Hepatocyte (in vitro differentiated cells): ENCODE data around the gene TRPC1. TPM values are rescaled to one million over a fixed set of nuclear protein-coding genes. Genes with fewer than 3 reads are reported as not detected.
"Not testable (repeated sequence)": the region's sequence is repeated elsewhere in the genome, so short reads cannot be mapped to it uniquely, and the experiment has no call there.

ENCODE experiments used
- DNase-seq: peaks from one replicate; pipeline ENCODE4 v3.0.0-alpha.2; 2016; ENCODE audit warnings: low spot score
- H2AFZ ChIP-seq: fragments of 200-600 bp; sonication (generic); 2 replicates; pipeline ENCODE4 v1.6.0; 2016; ENCODE audit warnings: antibody characterized with exemption, mild to moderate bottlenecking
- H3K27ac ChIP-seq: fragments of 200-600 bp; sonication (generic); 2 replicates; pipeline ENCODE4 v1.5.1; 2016; ENCODE audit warnings: mild to moderate bottlenecking
- H3K27me3 ChIP-seq: fragments of 200-600 bp; sonication (generic); 2 replicates; pipeline ENCODE4 v1.6.1; 2016
- H3K36me3 ChIP-seq: fragments of 200-600 bp; sonication (generic); replicated peaks from 2 replicates; pipeline ENCODE4 v1.5.1; 2016; ENCODE audit warnings: low read depth; ENCODE audit not compliant: insufficient read depth
- H3K4me1 ChIP-seq: fragments of 200-600 bp; sonication (generic); 2 replicates; pipeline ENCODE4 v1.5.1; 2016; ENCODE audit warnings: mild to moderate bottlenecking, moderate library complexity; ENCODE audit not compliant: insufficient read depth
- H3K4me2 ChIP-seq: fragments of 200-600 bp; sonication (generic); 2 replicates; pipeline ENCODE4 v1.6.0; 2016
- H3K4me3 ChIP-seq: fragments of 200-600 bp; sonication (generic); 2 replicates; pipeline ENCODE4 v1.5.1; 2016; ENCODE audit warnings: mild to moderate bottlenecking
- H3K79me2 ChIP-seq: fragments of 200-600 bp; sonication (generic); 2 replicates; pipeline ENCODE4 v1.6.0; 2017; ENCODE audit warnings: mild to moderate bottlenecking
- H3K9me2 ChIP-seq: fragments of 200-600 bp; sonication (generic); replicated peaks from 2 replicates; pipeline ENCODE4 v1.6.0; 2017; ENCODE audit warnings: mild to moderate bottlenecking; ENCODE audit not compliant: insufficient read depth
- H3K9me3 ChIP-seq: fragments of 200-600 bp; sonication (generic); 2 replicates; pipeline ENCODE4 v1.5.1; 2016; ENCODE audit warnings: low read depth, mild to moderate bottlenecking
- H4K20me1 ChIP-seq: fragments of 200-600 bp; sonication (generic); 2 replicates; pipeline ENCODE4 v1.6.0; 2016; ENCODE audit warnings: mild to moderate bottlenecking; ENCODE audit not compliant: insufficient read depth, poor library complexity, severe bottlenecking
- EZH2 ChIP-seq: fragments of 200-600 bp; sonication (generic); IDR thresholded peaks from 2 replicates; pipeline ENCODE4 v1.6.1; 2016; ENCODE audit warnings: antibody characterized with exemption, mild to moderate bottlenecking, borderline replicate concordance
- EZH2phosphoT487 ChIP-seq: fragments of 200-600 bp; sonication (generic); IDR thresholded peaks from one replicate; pipeline ENCODE4 v1.6.1; 2018; ENCODE audit warnings: antibody characterized with exemption, mild to moderate bottlenecking, low read depth, moderate library complexity; ENCODE audit not compliant: unreplicated experiment, severe bottlenecking
- WGBS: methylation state at CpG from one replicate; pipeline ENCODE4 v1.1.6; 2016; ENCODE audit warnings: low lambda C conversion rate; ENCODE audit errors: missing lambda C conversion rate; 5-methylcytosine and 5-hydroxymethylcytosine counted together
- polyA plus RNA-seq: library from polyadenylated mRNA; unstranded; fragments of >200 nt; fragmentation: Nextera tagmentation; extraction: Ambion mirVana; gene quantifications from 2 replicates; pipeline ENCODE4 v1.2.1, GENCODE V29; 2016
- total RNA-seq: library from RNA; depleted of rRNA; stranded (reverse); fragments of >200 nt; gene quantifications from 2 replicates; pipeline ENCODE4 v1.2.3, GENCODE V29; 2014
- TF ChIP-seq, protein P1 (sequence below): fragments of 200-600 bp; sonication (generic); IDR thresholded peaks from 2 replicates; pipeline ENCODE4 v1.5.1; 2016; ENCODE audit warnings: antibody characterized with exemption, mild to moderate bottlenecking; ENCODE audit not compliant: poor library complexity

TRPC1 gene
- total and polyA plus RNA-seq, 2 experiments from 2014 or later, result 3.3 to 12.6 TPM

GRCh38 chr3:142705198-142705597 lies 18.6 kb upstream of the TRPC1 start:
- Histone ChIP-seq H3K36me3 (no peaks in the 10 kb centered on the region), H2AFZ (no peak overlapping the region), H4K20me1 (no peaks in the 10 kb centered on the region), H3K9me3 (no peaks in the 10 kb centered on the region), H3K79me2 (no peaks in the 10 kb centered on the region), H3K4me3 (no peak overlapping the region), H3K27me3 (no peaks in the 10 kb centered on the region), H3K4me1 (no peaks in the 10 kb centered on the region), H3K27ac (no peak overlapping the region), H3K4me2 (no peak overlapping the region), H3K9me2 (no peaks in the 10 kb centered on the region)
- no peak for TF ChIP-seq EZH2phosphoT487
- TF ChIP-seq, protein P1, sequence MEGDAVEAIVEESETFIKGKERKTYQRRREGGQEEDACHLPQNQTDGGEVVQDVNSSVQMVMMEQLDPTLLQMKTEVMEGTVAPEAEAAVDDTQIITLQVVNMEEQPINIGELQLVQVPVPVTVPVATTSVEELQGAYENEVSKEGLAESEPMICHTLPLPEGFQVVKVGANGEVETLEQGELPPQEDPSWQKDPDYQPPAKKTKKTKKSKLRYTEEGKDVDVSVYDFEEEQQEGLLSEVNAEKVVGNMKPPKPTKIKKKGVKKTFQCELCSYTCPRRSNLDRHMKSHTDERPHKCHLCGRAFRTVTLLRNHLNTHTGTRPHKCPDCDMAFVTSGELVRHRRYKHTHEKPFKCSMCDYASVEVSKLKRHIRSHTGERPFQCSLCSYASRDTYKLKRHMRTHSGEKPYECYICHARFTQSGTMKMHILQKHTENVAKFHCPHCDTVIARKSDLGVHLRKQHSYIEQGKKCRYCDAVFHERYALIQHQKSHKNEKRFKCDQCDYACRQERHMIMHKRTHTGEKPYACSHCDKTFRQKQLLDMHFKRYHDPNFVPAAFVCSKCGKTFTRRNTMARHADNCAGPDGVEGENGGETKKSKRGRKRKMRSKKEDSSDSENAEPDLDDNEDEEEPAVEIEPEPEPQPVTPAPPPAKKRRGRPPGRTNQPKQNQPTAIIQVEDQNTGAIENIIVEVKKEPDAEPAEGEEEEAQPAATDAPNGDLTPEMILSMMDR, result no peak
- TF ChIP-seq EZH2, result no peak
- DNase-seq, result no peak
- 57% methylated on average over 2 of the region's 2 CpGs for WGBS

DNA sequence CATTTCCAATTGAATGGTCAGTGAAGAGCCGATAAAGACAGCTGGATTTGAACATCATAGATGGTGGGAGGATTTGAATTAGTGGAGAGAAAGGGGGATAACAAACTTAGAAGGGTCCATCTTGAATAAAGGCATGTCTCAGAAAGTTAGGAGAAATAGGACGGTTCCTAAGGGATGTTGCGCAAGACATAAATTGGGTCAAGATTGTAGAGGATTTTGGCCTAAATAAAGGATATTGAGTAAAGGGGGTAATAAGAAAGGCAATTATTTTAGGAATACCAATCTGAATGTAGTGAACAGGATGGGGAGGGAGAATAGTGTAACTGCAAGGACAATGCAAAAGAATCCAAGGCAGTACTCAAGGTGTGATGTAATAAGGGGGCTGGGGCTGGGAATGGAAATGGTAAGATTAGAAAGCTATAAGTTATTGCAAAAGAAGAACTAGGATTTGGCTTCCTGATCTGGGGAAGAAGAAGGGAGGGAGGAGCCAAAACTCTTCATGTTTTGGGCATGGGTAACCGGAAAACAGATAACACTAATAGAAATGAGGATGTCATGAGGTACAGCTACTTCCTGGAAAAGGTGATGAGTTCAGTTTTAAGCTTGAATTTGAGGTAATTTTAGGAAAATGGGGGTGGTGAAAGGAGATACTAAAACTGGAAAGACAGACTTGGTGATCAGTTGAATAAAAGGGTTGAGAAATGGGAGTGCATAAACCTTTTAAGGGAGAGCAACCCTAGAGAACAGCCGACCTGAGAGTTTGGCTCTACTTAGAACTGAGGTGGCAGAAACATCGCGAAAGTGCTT lies 17.3 kb upstream of the TRPC1 start:
- 95% methylated on average over 7 of the region's 7 CpGs for WGBS
- Histone ChIP-seq H4K20me1 (no peaks in the 10 kb centered on the region), H3K9me3 (no peaks in the 10 kb centered on the region), H3K9me2 (no peaks in the 10 kb centered on the region), H3K79me2 (no peaks in the 10 kb centered on the region), H3K4me1 (no peaks in the 10 kb centered on the region), H3K4me3 (no peak overlapping the region), H3K27ac (no peak overlapping the region), H2AFZ (no peak overlapping the region), H3K27me3 (no peaks in the 10 kb centered on the region), H3K36me3 (no peaks in the 10 kb centered on the region), H3K4me2 (no peak overlapping the region)
- DNase-seq, result no peak
- TF ChIP-seq EZH2, result no peak
- TF ChIP-seq, protein P1, result no peak
- TF ChIP-seq EZH2phosphoT487, result no peak

DNA sequence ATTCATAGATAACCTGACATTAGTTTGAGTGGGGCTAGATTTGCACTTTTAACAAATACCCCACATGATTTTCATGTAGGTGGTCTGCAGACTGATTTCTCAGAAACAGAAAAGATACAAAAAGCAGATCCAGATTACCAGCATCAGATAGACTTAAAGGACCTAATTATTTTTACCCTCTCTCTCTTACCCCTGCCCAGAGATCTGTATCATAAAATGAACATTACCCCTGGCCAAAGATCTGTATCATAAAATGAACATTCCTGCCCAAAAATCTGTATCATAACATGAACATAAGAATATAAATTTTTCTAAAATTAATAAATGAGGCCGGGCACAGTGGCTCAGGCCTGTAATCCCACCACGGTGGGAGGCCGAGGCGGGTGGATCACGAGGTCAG lies 14.6 kb upstream of the TRPC1 start:
- H3K4me3 ChIP-seq, result no peak overlapping the region
- no peaks in the 10 kb centered on the region for H3K4me1 ChIP-seq
- WGBS, result 92% methylated on average over 5 of the region's 5 CpGs
- no peak for DNase-seq
- H3K9me2 ChIP-seq, result no peaks in the 10 kb centered on the region
- H3K36me3 ChIP-seq, result no peaks in the 10 kb centered on the region
- no peaks in the 10 kb centered on the region for H4K20me1 ChIP-seq
- H3K79me2 ChIP-seq, result no peaks in the 10 kb centered on the region
- H2AFZ ChIP-seq, result no peak overlapping the region
- H3K4me2 ChIP-seq, result no peak overlapping the region
- no peak overlapping the region for H3K27ac ChIP-seq
- TF ChIP-seq EZH2, result no peak
- no peak for TF ChIP-seq EZH2phosphoT487
- TF ChIP-seq, protein P1, result no peak
- no peaks in the 10 kb centered on the region for H3K27me3 ChIP-seq
- no peaks in the 10 kb centered on the region for H3K9me3 ChIP-seq

DNA sequence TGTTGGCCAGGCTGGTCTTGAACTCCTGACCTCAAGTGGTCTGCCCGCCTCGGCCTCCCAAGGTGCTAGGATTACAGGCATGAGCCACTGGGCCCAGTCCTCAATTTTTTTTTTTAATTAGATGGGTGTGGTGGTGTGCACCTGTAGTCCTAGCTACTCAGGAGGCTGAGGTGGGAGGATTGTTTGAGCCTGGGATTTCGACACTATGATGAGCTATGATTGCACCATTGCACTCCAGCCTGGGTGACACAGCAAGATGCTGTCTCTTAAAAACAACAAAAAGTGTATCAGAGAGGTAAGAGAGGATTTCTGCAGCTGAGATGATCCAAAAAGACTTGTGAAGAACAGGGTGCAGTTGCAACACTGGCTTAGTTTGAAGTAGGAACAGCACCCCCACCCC lies 9.0 kb upstream of the TRPC1 start:
- not testable (repeated sequence) for H3K4me1 ChIP-seq, H3K36me3 ChIP-seq, H2AFZ ChIP-seq, H3K9me2 ChIP-seq, H3K9me3 ChIP-seq, H3K27me3 ChIP-seq, H3K4me3 ChIP-seq, H3K27ac ChIP-seq, H3K79me2 ChIP-seq, H4K20me1 ChIP-seq, DNase-seq, H3K4me2 ChIP-seq
- 93% methylated on average over 3 of the region's 3 CpGs for WGBS
